Measurements from ENCODE around the gene TNFAIP2.

The TNFAIP2 gene

DNA sequence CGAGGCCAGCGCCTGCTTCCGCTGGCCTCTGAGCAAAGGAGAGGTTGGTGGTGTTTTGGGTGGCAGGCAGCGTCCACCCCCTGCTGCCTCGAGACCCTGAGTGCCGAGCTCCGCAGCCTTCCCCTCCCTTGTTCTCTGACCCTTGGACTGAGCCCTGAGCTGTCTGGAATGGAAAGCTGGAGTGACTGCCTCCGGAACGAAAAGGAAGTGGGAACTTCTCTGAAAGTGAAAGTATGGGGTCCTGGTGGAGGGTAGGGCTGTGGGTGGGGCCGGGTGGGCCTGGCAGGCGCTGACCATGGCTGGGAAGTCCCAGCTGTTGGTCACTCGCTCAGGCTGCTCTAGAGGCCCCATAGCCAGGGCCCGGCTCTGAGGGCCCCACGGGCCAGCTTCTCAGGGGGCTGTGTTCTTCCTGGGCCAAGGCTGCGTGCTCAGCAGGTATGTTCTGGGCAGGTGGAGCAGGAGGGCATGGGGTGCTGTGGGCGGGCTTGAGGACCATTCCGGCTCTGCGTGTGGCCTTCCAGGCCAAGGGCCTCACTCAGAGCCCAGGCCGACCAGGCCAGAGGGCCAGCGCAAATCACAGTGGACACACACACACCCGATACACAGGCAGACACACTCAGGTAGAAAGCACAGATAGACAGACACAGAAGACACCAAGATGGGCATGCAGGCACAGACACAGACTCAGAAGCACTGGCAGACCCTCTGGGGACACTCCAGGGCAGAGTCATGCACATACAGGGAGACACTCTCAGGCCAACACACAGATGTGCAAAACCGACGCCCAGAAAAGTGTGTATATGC is 28.7 kb upstream of the TNFAIP2 start, which contains the start of gene EXOC3L4:
EXOC3L4 (plus strand) TSS at position 320 of the 804 bp plus-strand sequence. CDS start 5,495 bp downstream, outside the sequence.
- no peak for DNase-seq

DNA sequence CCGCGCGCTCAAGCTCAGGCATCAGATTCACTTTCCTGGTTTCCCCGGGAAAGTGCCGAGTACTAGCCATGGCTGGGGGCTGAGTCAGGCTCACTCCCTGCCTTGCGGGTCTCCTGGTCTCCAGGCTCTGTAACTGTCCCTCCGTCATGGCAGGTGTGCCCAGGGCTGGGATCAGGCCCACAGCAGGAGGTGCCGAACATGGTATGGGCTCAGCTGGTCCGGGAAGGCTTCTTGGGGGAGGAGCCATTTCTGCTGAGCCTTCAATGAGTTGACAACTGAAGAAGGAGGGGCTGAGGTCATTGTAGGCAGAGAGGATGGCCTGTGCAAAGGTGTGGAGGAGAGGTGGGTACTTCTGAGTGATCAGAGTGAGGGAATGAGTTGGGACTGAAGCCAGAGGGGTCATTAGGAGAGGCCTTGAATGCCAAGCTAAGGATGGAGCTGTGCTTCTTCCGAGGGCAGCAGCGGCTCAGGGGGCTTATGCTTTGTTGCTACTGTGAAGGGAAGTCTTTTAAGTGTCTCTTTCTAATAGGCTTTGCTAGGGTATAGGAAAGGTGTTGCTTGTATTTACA is 28.0 kb upstream of the TNFAIP2 start:
- DNase-seq: no peak

DNA sequence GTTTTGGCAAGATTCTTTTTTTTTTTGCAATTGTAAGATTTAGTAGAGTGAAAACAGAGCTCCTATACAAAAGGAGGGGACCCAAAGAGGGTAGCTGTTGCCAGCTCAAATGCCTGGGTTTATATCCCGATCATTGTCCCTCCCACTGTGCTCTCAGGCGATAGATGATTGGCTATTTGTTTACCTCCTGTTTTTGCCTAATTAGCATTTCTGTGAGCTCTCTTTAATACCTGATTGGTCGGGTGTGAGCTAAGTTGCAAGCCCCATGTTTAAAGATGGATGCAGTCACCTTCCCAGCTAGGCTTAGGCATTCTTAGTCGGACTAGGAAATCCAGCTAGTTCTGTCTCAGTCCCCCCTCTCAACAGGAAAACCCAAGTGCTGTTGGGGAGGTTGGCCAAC is 26.9 kb upstream of the TNFAIP2 start:
- no peak for DNase-seq

DNA sequence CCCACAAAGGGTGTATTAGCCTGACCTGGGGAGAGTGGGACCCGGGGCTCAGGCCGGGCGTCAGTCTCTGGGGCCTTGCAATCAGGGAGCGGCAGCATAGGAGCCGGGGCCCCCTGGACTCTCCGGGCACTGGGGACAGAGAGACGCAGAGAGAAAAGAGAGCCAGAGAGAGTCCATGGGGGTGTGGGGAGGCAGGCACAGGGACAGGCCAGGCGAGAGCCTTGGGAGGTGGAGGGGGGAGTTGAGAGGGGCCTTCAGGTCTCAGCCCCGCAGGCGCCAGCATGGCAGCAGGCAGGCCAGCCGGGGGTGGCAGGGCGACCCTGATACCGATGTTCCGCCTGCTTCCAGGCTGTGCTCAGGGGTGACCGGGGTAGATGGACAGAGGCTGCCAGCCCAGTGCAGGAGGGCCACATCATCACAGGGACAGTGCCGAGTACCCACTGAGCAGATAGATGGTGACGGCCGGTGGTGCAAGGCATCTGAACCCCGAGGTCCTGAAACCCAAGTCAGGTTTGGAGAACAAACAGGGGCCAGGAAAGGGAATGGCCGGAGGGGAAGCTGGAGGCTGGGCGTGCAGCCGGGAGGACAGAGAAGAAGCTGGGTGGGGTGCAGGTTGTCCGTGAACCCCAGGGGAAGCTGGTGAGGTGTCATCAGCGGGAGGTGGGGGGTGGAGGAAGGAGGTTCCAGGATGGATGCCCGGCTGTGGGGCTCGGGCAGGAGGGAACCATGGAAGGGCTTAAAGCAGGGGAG is 25.8 kb upstream of the TNFAIP2 start:
- no peak for DNase-seq

DNA sequence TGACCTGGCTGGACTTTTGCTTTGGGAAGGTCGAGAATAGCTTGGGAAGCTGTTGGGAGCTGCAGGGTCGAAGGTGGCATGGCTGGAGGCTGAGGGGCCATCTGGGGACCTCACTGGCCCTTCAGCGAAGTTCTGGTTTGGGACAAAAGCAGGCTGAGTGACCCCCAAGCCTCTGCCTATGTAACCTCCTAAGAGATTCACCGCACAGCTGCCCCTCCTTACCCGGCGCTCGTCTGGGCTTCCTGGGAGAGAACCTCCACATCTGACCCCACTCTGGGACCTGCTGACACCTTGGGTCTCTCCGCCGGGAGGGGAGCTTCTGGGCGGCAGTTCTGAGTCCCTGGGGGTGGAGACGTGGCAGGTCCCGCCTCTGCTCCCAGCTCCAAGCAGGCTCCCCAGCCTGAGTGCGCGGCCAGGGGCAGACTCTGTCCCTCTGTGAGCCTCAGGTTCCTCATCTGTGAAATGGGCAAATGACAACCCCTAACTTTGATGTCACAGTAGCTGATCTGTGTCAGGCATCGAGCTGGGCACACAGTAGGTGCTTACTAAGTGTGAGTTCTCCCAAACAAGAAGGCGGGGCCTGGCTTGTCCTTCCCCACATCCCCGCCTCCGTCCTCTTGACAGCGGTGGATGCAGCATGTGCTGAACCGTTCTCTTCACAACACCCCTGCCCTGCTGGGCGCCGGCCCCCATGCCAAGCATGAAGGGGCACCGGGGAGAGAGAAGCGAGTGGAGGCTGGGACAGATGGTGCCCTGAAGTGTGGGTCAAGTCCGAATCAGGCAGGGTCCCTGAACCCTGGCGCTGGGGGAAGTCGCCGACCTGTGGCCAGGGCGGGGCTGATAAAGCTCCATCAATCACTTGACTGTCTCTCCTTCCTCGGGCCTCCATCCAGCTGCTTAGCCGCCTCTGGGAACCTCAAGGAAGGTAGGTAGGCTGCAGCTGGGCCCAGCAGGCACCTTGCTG is 25.0 kb upstream of the TNFAIP2 start:
- DNase-seq: no peak

DNA sequence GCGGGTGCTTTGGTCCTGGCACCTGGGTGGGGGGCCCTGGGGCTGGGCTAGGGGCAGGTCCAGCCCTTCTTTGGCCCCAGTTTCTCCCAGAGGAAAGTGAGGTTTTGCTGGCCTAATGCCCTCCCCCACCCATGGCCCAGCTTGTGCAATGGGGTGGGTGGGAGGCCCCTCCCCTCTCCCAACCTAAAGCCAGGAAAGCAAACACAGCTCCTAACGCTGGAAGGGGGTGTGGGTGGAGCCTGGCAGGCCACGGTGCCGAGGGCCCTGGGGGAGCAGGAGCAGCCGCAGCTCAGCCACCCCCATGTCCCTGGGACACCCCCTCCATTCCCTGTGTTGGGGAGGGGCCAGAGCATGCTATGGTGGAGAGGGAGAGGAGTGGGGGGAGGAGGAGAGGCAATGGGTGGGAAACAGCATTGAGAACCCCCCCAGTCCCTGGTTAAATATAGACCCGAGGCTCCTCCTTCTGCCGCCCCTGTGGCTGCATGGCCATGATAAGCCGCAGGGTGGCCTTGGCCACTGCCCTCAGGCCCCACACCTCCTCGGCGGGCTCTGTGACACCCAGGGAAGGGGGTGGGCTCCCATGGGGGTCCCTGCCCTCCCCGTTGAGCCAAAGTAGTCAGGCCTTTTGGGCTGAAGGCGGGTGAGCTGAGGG is 24.1 kb upstream of the TNFAIP2 start:
- no peak for DNase-seq

DNA sequence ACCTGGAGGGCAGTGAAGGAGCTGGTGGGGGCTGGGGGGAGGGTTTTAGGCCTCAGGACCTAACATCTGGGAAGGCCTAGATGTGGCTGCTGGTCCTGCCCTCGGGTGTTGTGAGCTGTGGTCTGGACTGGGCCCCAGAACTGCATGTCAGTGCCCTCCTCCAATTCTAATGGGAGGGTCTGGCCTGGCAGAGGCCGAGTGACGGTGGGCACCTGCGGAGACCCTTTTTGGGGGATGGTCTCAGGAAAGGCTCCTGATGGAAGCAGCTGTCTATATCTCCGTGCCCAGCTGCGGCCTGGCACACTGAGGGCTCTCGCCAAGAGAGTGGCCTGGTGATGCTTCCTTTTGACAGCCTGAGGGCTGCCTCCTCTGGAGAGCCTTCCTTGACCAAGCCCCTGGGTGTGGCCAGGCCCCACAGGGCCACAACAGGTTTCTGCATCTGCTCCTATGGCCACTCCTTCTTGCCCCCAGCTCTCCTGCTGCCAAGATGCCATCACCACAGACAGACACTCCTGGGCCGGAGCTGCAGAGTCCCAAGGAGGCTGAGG is 23.5 kb upstream of the TNFAIP2 start:
- no peak for DNase-seq

DNA sequence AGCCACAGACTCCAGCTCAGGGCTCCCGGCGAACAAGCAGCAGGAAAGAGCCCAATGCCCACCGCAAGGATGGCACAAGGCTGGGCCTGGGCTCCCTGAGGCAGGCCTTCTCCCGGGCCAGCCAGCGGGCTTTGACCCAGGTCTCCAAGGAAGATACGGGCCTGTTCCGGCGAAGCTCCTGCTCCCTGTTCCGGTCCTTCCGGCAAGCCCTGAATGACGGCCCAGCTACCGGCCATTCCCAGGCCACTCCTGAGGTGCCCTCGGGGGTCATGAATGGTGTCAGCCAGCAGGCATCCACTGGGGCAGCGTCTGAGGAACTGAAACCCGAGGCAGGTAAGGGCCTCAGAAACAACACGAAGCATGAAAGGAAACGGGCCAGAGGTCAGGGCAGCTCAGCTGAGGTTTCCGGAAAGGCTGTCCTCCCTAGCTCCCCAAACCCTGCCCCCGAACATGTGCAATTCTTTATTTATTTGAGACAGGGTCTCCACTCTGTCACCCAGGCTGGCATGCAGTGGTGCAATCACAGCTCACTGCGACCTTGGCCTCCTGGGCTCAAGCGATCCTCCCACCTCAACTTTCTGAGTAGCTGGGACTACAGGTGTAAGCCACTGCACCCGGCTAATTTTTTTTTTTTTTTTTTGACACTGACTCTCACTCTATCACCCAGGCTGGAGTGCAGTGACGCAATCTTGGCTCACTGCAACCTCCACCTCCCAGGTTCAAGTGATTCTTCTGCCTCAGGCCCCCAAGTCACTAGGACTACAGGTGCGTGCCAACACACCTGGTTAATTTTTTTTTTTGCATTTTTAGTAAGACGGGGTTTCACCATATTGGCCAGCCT is 22.8 kb upstream of the TNFAIP2 start:
- DNase-seq: no peak

DNA sequence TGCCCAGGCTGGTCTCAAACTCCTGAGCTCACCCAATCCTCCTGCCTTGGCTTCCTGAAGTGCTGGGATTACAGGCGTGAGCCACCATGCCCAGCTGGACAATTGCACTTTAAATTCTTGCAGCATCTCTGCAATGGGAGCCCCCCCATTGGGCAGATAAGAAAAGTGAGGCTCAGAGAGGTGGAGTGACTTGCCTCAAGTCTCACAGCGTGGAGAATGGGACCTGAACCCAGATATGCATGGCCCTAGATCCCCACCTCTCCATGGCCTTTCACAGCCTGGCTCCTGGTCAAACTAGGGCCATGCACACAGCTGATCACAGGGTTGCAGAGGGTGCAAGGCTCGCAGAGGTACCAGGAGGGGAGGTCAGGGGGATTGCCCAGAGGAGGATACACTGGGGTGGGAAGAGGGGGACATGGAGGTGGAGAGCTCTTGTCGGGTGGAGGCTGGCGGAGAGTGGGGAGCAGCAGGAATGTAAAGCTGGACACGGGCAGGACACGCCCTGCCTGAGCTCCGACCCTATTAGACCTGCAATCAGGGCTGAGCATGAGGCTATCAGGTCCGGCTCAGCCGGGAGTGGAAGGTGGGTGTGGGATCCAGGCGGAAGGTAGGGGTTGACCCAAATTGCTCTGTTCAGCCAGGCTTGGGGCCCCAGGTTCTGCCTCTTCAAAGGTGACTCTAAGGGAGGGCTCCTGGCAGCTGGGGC is 21.9 kb upstream of the TNFAIP2 start:
- no peak for DNase-seq

DNA sequence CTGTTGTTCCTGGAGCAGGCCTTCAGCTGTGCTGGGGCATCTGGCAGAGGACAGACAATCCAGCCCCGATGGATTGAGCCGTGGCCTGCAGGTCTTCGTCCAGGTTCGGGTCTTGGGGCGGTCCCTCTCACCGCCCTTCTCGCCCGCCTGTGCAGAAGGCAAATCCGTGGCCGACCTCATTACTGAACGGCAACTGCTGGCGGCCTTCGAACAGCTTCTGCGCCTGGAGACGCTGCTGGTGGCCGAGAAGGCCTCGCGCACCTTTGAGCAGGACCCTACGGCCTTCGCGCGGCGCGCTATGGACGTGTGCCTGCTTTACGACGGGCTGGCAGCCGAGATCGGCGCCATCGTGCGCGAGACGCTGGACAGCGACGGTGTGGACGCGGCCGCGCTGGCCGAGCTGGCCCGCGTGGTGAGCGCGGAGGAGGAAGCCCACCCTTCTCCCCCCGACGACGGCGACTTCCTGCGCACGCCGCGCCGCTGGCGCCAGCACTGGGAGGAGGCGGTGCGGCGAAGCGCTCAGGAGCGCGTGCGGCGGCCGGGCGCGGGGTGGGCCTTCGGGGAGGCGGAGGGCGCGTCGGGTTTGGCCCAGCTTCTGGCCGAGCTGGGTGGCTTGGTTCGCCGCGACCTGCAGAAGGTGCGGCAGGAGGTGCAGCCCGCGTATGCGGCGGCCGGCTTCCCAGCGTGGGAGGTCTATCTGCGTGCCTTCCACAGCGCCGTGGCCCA is 21.1 kb upstream of the TNFAIP2 start:
- DNase-seq: no peak

DNA sequence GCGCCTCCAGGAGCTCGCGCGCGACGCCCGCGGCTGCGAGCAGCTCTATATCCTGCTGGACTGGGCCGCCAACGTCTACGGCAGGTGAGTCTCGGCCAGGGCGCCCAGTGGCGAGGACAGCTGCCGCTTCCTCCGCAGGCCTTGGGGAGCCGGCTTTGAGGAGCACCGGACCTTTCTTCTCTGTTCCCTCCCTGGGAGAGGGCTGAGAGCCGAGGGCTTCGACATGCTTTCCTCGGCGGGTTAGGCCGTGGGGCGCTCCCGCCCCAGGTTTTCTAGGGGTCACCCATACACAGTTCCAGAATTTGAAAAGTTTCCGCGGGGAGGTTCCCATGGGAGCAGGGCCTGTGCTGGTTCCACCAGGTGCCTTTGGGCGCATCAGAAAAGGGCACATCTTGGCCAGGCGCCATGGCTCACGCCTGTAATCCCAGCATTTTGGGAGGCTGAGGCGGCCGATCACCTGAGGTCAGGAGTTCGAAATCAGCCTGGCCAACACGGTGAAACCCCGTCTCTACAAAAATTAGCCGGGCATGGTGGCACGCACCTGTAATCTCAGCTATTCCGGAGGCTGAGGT is 20.5 kb upstream of the TNFAIP2 start:
- no peak for DNase-seq

DNA sequence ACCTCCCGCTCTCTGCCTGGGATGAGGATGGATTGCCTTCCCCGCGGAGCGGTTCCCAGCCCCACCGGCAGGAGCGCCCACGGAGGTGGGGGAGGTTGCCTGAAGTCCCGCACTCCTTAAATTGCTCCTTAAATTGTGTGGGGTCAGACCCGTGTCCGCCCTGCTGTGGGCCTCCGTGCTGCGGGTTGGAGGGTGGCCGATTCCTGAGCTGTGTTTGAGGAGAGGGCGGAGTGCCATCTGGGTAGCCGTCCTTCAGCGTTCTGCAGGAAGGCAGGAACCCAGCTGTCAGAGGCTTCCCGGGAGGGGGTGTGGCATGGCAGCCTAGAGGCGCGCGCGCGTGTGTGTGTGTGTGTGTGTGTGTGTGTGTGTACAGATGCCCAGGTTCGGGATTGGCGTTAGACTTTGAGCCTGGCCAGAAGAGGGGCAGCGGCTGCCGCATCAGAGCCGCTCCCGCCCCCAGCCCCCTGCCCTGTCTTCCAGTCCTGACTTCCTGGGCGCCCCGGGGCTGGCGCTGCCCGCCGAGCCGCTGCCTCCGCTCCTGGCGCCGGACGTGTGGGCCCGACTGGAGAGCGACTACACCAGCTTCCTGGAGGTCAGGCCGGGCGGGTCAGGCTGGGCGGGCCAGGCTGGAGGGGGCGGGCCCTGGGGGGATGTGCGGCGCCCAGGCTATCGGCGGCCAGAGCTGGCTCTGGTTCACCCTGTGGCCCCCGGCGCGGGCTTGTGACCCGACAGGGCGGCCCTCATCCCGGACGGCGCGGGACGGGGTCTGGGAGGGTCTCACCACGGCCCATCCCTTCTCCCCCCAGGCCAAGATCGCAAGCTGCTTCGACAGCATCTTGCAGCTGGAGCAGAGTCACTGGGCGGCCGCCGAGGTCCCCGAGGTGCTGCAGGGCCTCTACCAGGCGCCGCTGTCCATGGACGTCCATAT is 19.5 kb upstream of the TNFAIP2 start:
- no peak for DNase-seq

DNA sequence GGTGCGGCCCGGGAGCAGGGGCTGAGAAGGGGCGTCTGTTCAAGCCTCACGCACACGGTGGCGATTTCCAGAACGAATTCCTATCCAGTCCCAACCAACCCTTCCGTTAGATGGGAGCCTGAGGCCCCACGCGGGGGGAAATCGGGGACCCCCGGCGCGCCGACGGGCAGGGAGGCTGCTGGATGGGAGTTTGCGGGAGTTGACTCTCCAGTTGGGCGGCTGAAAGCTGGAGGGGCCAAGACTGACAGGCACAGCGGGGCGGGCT is 18.9 kb upstream of the TNFAIP2 start:
- DNase-seq: no peak

DNA sequence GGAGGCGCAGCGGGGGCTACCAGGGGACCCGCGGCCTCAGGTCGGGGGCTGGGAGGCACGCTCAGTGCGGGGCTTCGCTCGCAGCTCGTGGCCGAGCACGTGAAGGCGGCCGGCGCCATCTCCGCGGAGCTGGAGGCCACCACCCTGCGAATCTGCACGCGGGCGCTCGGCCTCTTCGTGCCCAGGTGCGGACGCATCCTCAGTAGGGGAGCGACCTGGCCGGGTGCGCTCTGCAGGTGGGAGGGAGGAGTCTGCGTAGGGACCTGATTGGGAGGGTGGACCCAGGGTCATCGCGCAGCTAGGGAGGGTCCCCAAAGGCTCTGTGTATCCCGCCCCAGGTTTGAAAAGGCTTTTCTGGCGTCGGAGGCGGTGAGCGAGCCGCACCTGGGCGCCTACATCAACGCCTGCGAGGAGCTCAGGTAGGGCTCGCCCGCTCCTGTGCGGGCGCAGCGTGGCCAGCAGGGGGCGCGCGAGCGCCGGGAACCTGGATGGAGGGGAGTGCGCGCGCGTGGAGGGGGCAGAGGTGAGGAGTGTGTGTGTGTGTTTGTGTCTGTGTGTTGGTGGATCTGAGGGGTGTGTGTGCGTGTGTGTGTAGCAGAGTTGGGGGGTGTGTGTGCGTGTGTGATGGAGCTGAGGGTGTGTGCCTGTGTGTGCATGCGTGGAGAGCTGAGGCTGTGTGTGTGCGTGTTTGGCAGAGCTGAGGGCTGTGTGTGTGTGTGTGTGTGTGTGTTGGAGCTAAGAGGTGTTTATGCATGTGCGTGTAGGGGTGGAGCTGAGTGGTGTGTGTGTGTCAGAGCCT is 18.4 kb upstream of the TNFAIP2 start:
- no peak for DNase-seq

DNA sequence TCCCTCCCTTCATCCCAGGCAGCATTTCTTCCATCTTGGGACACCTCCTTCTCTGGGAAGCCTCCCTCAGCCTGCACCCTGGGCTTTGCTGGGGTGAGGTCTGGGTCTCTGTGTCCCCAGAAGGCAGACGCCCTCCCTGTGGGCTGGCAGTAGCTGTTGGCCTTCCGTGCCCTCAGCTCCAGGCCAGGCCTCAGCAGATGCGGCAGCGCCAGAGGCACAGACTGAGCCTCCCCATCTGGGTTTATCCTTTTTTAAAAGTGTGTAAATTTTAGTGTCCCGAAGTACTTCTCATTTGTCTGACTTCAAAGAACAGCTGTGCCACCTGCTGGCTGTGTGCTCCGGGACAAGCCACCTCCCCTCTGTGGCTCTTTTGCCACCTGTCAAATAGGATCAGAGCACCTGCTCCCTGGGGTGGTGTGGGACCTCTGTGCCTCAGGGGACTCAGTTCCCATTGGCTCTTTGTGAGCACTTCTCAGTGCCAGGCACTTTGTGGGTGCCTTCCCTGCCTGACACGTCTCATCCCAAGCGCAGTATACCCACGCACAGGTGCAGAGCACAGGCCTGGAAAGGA is 17.6 kb upstream of the TNFAIP2 start:
- no peak for DNase-seq

DNA sequence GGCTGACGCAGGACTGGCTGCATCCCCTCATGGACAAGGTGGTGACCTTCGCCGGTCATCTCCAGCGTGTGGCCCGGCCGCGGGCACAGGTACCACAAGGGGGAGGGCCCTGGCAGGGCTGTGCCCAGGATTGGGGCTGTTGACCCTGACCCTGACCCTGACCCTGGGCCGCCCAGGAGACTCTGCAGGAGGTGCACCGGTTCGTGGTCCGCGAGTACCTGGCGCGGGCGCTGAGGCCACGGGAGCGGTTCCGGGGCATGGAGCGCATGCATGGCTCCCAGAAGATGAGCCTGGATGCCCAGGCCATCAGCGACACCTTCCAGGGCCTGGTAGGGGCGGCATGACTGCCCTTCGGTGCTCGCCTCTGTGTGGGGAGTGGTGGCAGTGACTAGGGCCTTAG is 15.8 kb upstream of the TNFAIP2 start:
- DNase-seq: no peak

Measured in fibroblast of skin of back (primary cell).